ENCODE data around the gene SYT13.

Gene SYT13

DNA sequence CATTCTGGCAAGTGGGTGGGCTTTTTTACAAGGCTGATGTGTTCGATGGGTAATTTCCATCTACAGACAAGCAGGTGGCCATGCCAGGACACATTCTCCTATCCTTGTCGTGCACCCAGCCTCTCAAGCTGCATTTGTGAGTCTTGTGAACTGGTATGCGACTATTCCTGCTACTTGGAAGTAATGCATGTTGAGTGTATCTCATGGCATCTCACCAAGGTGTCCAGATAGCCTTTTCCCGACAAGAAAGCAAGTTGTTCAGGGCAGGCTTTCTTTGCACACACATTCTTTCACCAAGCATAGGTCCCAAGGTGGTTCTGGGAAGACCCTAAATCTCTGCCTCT is 18.8 kb upstream of the SYT13 start:
- TF ChIP-seq, protein P1, sequence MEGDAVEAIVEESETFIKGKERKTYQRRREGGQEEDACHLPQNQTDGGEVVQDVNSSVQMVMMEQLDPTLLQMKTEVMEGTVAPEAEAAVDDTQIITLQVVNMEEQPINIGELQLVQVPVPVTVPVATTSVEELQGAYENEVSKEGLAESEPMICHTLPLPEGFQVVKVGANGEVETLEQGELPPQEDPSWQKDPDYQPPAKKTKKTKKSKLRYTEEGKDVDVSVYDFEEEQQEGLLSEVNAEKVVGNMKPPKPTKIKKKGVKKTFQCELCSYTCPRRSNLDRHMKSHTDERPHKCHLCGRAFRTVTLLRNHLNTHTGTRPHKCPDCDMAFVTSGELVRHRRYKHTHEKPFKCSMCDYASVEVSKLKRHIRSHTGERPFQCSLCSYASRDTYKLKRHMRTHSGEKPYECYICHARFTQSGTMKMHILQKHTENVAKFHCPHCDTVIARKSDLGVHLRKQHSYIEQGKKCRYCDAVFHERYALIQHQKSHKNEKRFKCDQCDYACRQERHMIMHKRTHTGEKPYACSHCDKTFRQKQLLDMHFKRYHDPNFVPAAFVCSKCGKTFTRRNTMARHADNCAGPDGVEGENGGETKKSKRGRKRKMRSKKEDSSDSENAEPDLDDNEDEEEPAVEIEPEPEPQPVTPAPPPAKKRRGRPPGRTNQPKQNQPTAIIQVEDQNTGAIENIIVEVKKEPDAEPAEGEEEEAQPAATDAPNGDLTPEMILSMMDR (IDR thresholded peaks at IDR 0.05): no peak

DNA sequence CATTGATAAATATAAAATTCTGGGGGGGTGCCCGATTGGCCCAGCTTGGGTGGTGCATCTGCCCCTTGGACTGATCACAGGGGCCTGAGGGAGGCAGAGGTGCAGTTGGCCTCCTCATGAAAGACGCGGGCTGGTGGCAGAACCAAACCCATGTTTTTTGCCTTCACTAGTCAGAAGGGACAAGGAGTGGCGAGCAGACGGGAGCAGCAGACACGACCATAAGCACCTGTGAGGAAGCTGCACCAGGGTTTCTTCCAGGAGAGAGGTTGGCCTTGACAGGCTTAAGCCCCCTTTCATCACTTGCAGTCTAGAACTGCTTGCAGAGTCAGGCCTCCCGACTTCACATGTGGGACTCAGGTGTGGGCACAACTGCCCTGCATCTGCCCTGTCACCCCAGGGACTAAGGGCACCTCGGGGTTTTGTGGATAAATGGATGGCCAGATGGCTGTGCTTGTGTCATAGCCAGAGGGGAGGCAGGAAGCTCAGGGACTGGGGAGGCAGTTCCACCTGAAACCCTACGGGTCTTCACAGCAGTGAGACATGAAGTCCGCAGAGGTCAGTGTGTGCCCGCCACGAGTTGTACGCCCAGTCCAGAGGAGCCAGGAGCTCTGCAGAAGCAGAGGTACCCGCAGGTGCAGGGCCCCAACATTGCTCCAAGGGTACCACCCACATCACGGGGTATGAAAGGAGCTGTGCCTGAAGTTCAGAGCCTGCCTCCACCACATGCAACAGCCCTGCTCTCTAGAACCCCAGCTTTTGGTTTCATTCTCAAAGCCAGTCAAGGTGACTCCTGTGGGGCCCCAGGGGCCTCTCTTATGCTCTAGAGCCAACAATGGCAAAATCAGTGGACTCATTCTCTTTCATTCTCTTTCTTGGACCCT is 18.2 kb upstream of the SYT13 start:
- TF ChIP-seq, protein P1 (IDR thresholded peaks at IDR 0.05): no peak

DNA sequence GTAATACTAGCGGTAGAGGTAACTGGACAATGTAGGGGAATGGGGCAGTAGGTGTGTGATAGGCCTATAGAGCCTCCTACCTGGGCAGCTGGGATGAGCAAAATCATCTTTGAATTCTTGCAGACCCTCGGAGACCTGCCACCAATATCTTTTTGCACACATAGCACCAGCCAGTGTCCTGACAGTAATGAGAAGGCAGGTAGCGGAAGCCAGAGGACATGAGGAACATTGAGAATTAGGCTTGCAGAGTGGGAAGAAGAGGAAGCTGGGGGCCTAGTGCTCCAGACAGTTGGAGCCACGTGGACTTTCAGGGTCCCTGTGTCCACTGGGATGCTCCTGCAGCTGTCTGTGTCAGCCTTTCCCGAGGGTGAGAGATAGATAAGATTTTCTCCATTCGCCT is 17.2 kb upstream of the SYT13 start:
- TF ChIP-seq, protein P1 (IDR thresholded peaks at IDR 0.05): no peak

DNA sequence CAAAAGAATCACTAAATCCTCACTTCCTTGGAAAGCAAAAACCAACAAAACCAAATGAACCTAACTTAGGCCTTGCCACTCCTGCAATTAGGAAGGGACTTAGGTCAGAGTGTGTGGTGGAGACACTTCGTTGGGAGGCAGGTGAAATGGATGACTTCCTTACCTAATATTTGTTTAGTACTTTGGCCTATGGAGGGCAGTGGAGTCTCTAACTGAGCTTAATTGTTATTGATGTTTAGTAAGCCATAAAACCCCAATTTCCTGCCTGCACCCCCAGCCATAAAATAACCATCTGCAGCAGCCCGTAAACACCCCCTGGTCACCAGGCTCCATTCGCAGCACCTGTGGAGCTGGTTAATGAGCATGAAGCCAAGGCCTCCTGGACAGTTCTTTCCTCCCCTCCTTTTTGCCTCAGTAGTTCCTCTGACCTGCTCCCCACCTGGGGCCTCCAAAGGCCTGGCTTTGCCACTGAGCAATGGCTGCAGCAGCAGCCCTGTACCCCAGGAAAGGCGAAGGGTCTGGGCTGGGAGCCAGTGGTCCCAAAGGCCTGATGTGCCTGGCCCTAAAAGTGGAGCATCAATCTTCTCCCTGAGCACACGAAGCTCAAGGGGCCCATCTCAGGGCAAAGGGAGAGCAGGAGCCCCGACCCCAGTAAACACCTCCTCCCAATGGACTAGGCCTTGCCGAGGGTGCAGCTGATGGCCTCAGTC is 15.6 kb upstream of the SYT13 start:
- TF ChIP-seq, protein P1 (IDR thresholded peaks at IDR 0.05): no peak

DNA sequence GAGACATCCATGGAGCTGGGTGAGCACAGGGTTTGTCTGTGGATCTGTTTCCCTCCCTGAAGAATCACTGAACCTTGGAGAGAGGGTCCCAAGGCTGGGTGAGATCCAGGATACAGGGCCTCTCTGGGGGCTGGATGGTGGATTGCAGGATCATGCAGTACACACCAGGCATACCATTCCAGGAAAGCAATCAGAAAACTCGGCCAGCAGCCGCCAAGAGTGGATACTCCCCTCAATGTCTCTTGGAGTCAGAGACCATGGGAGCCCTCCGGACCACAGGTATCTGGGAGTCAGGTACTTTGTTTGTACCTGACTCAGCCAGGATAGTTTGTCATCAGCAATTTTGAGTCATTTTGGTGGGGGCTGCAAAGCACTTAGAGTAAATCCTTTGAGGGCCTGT is 14.6 kb upstream of the SYT13 start:
- TF ChIP-seq, protein P1 (IDR thresholded peaks at IDR 0.05): no peak

DNA sequence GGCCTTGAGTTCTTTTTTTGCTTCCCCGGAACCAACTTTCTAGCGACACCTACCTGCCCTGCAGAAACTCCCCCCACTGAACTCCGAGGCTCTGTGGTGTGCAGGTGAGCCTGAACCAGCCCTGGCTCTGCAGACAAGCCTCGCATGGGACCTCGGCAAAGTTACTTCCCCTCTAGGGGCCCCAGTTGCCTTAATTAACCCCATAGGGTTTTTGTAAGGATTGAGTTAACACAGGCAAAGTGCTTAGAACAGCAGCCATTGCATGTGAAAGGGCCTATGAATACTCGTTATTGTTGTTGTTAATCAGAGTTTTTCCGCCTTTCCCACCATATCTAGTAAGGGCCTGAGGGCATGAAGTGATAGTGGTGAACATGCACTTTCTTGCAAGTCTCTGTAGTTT is 12.6 kb upstream of the SYT13 start:
- TF ChIP-seq, protein P1 (IDR thresholded peaks at IDR 0.05): no peak

DNA sequence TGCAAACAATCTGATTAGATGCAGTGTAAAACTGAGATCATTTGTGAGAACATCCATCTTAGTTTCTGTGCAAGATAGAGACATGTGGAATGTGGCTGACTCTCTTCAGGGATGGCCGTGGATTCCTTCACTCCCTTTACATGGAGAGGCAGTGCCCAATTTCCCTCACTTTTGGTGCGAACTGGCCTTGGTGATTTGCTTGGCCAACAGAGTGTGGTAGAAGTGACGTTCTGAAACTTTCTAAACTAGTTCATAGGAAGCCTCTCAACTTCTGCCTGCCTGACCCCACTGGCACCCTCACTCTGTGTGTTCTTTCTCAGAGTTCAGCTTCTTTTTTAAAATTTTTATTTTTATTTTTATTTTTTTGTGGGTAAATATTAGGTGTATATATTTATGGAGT is 9.9 kb upstream of the SYT13 start:
- TF ChIP-seq, protein P1 (IDR thresholded peaks at IDR 0.05): no peak
